GM13976 (cell line): ENCODE results near the gene PHTF2.

Experiments used
- DNase-seq: peaks from one replicate; pipeline ENCODE4 v3.0.0; 2012; ENCODE audit warnings: low spot score
- in situ Hi-C: fragments of 300-500 bp; cut with MboI; formaldehyde crosslinking; loops from one replicate; pipeline ENCODE4 v1.12.0; 2022; ENCODE audit warnings: low sequenced_read_pairs, mixed read lengths, inconsistent platforms; ENCODE audit not compliant: unreplicated experiment
- TF ChIP-seq, protein P1 (sequence below): IDR thresholded peaks from 2 replicates; pipeline ENCODE4 v1.5.1; 2012; ENCODE audit warnings: borderline replicate concordance, mild to moderate bottlenecking; ENCODE audit not compliant: insufficient read depth; ENCODE audit errors: extremely low read depth, missing control alignments, control extremely low read depth

Gene PHTF2

GRCh38 chr7:77942431-77942830 lies 143.9 kb downstream of the PHTF2 start:
- DNase-seq = no peak

GRCh38 chr7:77944183-77945182 lies 145.9 kb downstream of the PHTF2 start:
- TF ChIP-seq, protein P1, sequence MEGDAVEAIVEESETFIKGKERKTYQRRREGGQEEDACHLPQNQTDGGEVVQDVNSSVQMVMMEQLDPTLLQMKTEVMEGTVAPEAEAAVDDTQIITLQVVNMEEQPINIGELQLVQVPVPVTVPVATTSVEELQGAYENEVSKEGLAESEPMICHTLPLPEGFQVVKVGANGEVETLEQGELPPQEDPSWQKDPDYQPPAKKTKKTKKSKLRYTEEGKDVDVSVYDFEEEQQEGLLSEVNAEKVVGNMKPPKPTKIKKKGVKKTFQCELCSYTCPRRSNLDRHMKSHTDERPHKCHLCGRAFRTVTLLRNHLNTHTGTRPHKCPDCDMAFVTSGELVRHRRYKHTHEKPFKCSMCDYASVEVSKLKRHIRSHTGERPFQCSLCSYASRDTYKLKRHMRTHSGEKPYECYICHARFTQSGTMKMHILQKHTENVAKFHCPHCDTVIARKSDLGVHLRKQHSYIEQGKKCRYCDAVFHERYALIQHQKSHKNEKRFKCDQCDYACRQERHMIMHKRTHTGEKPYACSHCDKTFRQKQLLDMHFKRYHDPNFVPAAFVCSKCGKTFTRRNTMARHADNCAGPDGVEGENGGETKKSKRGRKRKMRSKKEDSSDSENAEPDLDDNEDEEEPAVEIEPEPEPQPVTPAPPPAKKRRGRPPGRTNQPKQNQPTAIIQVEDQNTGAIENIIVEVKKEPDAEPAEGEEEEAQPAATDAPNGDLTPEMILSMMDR = no peak
- DNase-seq = no peak
- in situ Hi-C loops = loop anchor here (25.0 kb wide), 1 partner anchor 282 kb away; no protein-coding TSS in a partner anchor

More at GRCh38 chr7:77942431-77942830, 143.9 kb downstream of the PHTF2 start:
- in situ Hi-C loops = loop anchor here (25.0 kb wide), 1 partner anchor 280 kb away; no protein-coding TSS in a partner anchor
- TF ChIP-seq, protein P1 = no peak

DNA sequence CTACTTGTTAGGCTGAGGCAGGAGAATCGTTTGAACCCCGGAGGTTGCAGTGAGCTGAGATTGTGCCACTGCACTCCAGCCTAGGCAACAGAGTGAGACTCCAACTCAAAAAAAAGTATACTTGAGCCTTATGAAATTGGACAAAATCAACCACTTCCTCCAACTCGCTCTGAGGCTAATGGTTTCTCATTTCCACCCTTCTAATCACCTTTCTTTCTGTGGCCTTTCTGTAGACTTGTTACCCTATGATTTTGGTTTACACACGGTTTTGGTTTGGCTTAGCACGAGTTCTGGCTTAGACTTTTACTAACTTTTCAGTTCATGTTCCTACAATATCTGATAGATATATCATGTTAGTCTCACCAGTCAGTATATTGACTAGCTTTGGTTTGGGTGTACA lies 152.0 kb downstream of the PHTF2 start:
- no peak for DNase-seq
- TF ChIP-seq, protein P1 = no peak
- in situ Hi-C loops = no loop called here

DNA sequence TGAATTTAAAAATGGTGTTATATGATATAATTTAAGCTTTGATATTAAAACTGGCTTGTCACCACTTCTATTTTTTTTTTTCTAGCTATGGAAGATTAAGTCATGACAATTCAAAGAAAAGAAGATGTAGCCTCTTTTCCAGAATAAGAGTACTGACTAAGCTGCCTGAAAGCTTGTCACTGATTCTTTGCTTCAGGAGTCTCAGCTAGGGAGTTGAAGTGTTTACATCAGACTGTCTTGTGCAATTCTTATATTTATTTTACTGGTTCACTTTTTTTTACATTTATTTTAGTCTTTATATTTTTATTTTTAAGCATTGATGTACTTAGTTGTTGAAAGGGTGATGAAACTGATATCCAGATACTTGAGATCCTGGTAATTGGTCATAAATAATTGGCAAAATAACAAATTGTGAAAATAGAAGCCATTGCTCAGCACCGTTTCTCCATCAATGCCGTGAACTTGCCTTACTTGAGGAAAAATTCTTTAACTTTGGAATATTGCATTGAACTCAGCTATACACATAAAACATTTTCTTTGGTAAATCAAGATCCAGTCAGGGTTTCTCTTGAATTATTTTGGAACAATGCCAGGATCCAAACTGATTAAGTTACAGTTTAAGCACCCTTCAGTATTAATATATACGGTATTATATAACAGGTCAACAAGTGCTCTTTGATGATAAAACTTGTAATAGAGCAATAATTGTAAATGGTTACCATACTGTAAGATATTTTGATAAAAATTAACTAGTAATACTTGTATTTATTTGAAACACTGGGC lies 156.4 kb downstream of the PHTF2 start:
- TF ChIP-seq, protein P1 = no peak
- in situ Hi-C loops = no loop called here
- DNase-seq = no peak

DNA sequence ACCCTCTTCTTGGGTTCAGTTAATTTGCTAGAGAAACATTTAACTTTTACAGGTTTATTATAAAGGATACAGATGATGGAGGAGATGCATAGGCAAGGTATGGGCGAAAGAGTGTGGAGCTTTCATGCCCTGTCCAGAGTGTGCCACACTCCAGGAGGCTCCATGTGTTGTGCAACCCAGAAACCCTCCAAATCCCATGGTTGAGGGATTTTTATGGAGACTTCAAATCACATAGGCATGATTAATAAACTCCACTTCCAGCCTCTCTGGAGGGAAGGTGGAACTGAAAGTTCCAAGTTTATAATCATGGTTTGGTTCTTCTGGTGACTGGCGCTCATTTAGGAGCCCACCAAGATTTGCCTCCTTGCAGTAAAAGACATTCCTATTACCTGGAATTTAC lies 159.9 kb downstream of the PHTF2 start:
- no peak for DNase-seq
- in situ Hi-C loops = no loop called here
- TF ChIP-seq, protein P1 = no peak

- in situ Hi-C loops = no loop called here
- DNase-seq = no peak
- TF ChIP-seq, protein P1 = no peak
Observed at GRCh38 chr7:77959080-77959479, 160.5 kb downstream of the PHTF2 start.
